Mammary epithelial cell (primary cell): Measurements from ENCODE around the gene GABRP.

Source experiments
- EZH2 ChIP-seq: IDR thresholded peaks from 2 replicates; pipeline ENCODE4 v1.6.1; 2012; ENCODE audit warnings: low read length, inconsistent platforms, borderline replicate concordance
- TF ChIP-seq, protein P1 (sequence below), 2 donors: IDR thresholded peaks in 1 of 2; conservative IDR thresholded peaks in 1 of 2; 2 replicates each; pipeline ENCODE4 v1.5.1; 2011 to 2012; ENCODE audit warnings: inconsistent platforms in 2 of 2, low read length in 2 of 2, mild to moderate bottlenecking in 2 of 2, control low read depth in 1 of 2, low read depth in 1 of 2; ENCODE audit not compliant: insufficient read depth in 1 of 2; ENCODE audit errors: extremely low read depth in 1 of 2

DNA sequence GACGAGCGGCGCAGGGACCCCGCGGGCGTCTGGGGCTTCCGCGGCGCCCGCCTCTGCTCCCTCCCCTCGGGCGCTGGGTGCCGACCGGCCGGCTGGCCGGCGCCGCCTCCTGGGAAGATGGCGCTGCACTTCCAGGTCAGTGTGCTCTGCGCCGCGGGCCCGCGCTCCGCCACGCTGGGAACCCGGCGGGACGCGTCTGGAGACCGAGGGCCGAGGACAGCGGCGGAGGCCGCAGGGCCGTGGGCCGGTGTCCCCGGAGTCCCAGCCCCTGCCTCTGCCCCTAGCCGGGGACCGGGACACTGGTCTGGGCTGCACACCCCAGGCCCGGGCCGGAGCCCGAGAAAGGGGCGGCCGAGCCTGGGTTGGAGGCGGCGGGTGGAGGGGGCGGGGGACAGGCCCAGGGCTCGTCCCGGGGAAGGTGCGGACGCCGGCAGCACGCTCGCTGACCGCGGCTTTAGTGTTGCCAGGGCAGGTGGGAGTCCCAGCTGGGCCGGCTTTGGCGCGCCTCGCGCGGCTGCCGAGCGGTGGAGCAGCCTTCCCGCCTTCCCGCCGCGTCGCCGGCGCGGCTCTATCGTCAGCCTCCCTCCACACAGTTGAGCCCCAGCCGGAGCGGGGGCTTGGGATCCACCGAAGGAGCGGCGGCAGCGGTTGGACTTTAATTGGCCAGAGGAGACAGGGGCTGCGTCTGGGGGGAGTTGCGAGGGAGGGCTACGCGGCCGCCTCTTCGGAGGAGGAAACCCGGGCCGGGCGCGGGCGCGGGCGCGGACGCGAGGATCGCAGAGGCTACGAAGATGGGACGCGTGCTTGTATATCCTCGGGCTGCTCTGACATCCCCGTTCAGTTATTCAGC is 78.6 kb downstream of the GABRP start, which contains the start of gene RANBP17:
- TF ChIP-seq, protein P1, sequence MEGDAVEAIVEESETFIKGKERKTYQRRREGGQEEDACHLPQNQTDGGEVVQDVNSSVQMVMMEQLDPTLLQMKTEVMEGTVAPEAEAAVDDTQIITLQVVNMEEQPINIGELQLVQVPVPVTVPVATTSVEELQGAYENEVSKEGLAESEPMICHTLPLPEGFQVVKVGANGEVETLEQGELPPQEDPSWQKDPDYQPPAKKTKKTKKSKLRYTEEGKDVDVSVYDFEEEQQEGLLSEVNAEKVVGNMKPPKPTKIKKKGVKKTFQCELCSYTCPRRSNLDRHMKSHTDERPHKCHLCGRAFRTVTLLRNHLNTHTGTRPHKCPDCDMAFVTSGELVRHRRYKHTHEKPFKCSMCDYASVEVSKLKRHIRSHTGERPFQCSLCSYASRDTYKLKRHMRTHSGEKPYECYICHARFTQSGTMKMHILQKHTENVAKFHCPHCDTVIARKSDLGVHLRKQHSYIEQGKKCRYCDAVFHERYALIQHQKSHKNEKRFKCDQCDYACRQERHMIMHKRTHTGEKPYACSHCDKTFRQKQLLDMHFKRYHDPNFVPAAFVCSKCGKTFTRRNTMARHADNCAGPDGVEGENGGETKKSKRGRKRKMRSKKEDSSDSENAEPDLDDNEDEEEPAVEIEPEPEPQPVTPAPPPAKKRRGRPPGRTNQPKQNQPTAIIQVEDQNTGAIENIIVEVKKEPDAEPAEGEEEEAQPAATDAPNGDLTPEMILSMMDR (conservative IDR thresholded peaks at IDR 0.05 in 1 of 2, IDR thresholded peaks at IDR 0.05 in 1 of 2; ENCODE audit: extremely low read depth in 1 of 2, insufficient read depth in 1 of 2, low read depth in 1 of 2, low read length in 2 of 2): no peak
- TF ChIP-seq EZH2: no peak
